SK-N-SH treated with all-trans-retinoic acid at 6 μM for 48 hours (cell line): ENCODE data around the gene TGFBR3.

Experiments used
- ARNTL ChIP-seq: fragments of 450-650 bp; formaldehyde crosslinking; IDR thresholded peaks from 2 replicates; pipeline ENCODE4 v1.5.0; 2020; ENCODE audit warnings: low read depth, mild to moderate bottlenecking, moderate library complexity, borderline replicate concordance
- GLIS3 ChIP-seq: fragments of 250-450 bp; sonication (Bioruptor Pico); IDR thresholded peaks from 2 replicates; pipeline ENCODE4 v1.5.0; 2020; ENCODE audit warnings: mild to moderate bottlenecking, moderate library complexity
- ZFP3 ChIP-seq: fragments of 250-450 bp; sonication (Bioruptor Pico); IDR thresholded peaks from 2 replicates; pipeline ENCODE4 v1.5.0; 2020; ENCODE audit warnings: mild to moderate bottlenecking, moderate library complexity
- ZNF70 ChIP-seq: fragments of 450-650 bp; formaldehyde crosslinking; IDR thresholded peaks from 2 replicates; pipeline ENCODE4 v1.5.0; 2020; ENCODE audit warnings: mild to moderate bottlenecking, moderate library complexity
- TF ChIP-seq, protein P1 (sequence below): fragments of 250-450 bp; sonication (Bioruptor Pico); IDR thresholded peaks from 2 replicates; pipeline ENCODE4 v1.8.0; 2020; ENCODE audit warnings: mild to moderate bottlenecking, moderate library complexity, borderline replicate concordance

DNA sequence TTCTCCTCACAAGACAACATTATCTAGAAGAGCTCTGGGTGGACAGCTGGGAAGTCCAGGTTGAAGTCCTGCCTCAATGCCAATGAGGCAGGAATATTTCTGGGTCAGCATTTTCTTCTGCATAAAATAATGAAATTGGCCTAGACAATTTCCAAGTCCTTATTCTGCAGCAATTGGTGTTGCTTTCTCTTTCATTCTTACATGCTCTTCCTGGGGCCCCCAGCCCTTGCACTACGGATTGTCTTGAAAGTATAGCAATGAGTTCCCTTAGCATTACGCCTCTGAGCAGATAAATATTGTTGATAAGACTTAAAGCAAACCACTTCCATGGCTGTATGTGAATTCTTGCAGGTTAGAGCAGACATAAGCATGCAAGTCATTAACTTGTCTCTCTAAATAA is 188.5 kb downstream of the TGFBR3 start:
- no peak for TF ChIP-seq GLIS3 (CRISPR knock-in tag)
- TF ChIP-seq ZNF70 (CRISPR knock-in tag): no peak
- TF ChIP-seq, protein P1, sequence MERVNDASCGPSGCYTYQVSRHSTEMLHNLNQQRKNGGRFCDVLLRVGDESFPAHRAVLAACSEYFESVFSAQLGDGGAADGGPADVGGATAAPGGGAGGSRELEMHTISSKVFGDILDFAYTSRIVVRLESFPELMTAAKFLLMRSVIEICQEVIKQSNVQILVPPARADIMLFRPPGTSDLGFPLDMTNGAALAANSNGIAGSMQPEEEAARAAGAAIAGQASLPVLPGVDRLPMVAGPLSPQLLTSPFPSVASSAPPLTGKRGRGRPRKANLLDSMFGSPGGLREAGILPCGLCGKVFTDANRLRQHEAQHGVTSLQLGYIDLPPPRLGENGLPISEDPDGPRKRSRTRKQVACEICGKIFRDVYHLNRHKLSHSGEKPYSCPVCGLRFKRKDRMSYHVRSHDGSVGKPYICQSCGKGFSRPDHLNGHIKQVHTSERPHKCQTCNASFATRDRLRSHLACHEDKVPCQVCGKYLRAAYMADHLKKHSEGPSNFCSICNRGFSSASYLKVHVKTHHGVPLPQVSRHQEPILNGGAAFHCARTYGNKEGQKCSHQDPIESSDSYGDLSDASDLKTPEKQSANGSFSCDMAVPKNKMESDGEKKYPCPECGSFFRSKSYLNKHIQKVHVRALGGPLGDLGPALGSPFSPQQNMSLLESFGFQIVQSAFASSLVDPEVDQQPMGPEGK (CRISPR knock-in tag): no peak
- no peak for TF ChIP-seq ARNTL (CRISPR knock-in tag)
- no peak for TF ChIP-seq ZFP3 (CRISPR knock-in tag)
